ENCODE measurements around the gene ANKMY1.

ANKMY1 gene

DNA sequence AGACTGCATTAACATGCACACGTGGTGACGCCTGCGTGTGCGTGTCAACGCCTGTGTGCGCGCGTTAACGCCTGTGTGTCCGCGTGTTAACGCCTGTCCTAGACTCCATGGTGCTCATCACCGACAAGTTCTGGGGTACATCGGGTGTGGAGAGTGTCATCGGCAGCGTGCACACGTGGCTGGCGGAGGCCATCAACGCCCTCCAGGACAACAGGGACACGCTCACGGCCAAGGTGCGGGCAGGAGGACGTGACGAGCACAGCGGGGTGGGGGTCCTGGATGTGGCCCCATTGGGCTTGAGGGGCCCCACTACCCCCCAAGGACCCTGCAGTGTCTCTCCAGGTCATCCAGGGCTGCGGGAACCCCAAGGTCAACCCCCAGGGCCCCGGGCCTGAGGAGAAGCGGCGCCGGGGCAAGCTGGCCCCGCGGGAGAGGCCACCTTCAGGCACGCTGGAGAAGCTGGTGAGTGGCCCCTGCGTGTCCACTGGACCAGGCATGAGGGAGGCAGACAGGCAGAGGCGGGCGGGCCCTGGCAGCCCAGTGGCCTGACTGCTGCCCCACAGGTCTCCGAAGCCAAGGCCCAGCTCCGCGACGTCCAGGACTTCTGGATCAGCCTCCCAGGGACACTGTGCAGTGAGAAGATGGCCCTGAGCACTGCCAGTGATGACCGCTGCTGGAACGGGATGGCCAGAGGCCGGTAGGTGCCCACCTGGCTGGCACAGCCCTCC is 93.1 kb downstream of the ANKMY1 start:
- no peak overlapping the region for H3K9ac ChIP-seq (ENCODE audit: low read depth, low read length)
- no peak overlapping the region for H3K4me3 ChIP-seq (ENCODE audit: low read depth, low read length)
- H3K27me3 ChIP-seq (ENCODE audit: control insufficient read depth, insufficient read depth, low read length), result no peaks in the 10 kb centered on the region
- peaks cover 21% of the 10 kb centered on the region for H3K36me3 ChIP-seq (ENCODE audit: control insufficient read depth, insufficient read depth, low read length)
- no peaks in the 10 kb centered on the region for H3K9me3 ChIP-seq (ENCODE audit: control insufficient read depth, insufficient read depth, low read length)
- H3K4me1 ChIP-seq (ENCODE audit: control insufficient read depth, insufficient read depth, low read length), result no peaks in the 10 kb centered on the region

DNA sequence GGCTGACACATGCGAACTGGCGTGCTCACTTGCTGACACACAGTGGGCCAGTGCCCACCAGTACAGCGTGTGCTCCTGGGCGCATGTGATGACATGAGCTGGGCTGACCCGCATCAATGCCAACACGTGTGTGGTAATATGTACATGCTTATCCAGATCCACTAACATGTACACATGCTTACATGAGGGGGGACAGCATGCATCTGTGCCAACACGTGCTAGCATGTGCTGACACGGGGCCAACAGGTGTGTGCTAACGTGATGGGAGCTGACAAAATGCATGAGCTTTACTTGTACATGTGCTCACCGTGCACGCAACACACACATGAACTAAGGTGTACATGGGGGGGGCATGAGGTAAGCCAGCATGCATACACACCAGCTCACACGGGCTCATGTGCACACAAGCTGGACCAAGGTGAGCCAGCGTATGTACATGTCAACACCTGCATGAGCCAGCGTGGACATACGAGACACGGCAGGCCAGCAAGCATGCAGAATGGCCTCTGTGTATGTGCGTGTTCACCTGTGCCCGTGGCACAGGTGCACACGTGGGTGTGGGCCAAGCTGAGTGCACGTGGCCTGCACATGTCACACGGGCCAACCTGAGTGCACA is 93.8 kb downstream of the ANKMY1 start:
- peaks cover 21% of the 10 kb centered on the region for H3K36me3 ChIP-seq (ENCODE audit: control insufficient read depth, insufficient read depth, low read length)
- no peaks in the 10 kb centered on the region for H3K27me3 ChIP-seq (ENCODE audit: control insufficient read depth, insufficient read depth, low read length)
- no peak overlapping the region for H3K4me3 ChIP-seq (ENCODE audit: low read depth, low read length)
- H3K9ac ChIP-seq (ENCODE audit: low read depth, low read length), result no peak overlapping the region
- H3K9me3 ChIP-seq (ENCODE audit: control insufficient read depth, insufficient read depth, low read length), result no peaks in the 10 kb centered on the region
- no peaks in the 10 kb centered on the region for H3K4me1 ChIP-seq (ENCODE audit: control insufficient read depth, insufficient read depth, low read length)

DNA sequence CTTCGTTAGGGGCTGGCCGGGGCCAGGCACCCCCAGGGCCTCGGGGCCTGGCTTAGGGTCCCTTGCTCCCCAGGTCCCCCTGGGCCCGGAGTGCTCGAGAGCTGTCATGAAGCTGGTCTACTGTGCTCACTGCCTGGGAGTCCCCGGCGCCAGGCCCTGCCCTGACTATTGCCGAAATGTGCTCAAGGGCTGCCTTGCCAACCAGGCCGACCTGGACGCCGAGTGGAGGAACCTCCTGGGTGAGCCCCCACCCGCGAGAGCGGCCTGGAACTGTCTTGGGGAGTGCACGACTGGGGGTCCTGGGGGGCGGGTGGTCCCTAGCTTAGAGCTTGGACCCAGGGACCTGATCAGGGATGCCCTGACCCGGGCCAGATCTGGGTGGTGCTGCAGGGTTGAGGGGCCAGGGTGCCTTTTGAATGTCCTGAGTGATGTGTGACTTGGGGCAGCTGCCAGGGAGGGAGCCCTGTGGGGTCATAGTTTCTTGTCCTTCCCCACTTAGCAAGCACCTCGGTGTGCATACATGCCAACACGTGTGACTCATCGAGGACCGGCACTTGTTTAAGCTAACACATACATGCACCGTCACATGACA is 94.4 kb downstream of the ANKMY1 start:
- Histone ChIP-seq H3K36me3 (ENCODE audit: control insufficient read depth, insufficient read depth, low read length) (peaks cover 21% of the 10 kb centered on the region), H3K4me1 (ENCODE audit: control insufficient read depth, insufficient read depth, low read length) (no peaks in the 10 kb centered on the region), H3K27me3 (ENCODE audit: control insufficient read depth, insufficient read depth, low read length) (no peaks in the 10 kb centered on the region), H3K9ac (ENCODE audit: low read depth, low read length) (no peak overlapping the region), H3K9me3 (ENCODE audit: control insufficient read depth, insufficient read depth, low read length) (no peaks in the 10 kb centered on the region), H3K4me3 (ENCODE audit: low read depth, low read length) (no peak overlapping the region)

DNA sequence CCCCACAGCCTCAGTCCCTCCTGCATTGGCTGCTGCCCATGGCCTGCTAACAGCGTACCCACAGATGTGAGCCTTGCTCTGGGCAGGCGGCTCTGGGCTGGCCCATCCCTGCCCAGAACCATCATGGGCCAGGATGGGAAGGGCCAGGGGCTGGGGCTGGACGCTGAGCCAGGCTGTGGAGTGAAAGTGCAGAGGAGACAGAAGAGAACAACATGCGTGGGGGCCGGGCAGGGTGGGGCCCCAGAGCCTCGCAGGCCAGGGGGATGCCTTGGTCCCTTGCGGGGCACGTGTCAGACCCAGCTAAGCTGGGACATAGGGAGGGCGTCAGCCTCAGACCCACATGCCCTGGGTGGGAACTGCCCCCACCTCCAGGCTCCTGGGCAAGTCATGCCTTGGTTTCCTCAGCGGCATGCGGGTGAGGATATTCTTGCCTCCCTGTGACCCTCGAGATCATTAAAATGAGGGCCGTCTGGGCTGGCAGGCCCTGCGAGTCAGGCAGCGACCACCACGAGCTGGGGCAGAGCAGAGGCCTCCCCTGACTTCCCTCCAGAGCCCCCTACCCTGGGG is 95.0 kb downstream of the ANKMY1 start:
- peaks cover 21% of the 10 kb centered on the region for H3K36me3 ChIP-seq (ENCODE audit: control insufficient read depth, insufficient read depth, low read length)
- no peaks in the 10 kb centered on the region for H3K4me1 ChIP-seq (ENCODE audit: control insufficient read depth, insufficient read depth, low read length)
- no peak overlapping the region for H3K4me3 ChIP-seq (ENCODE audit: low read depth, low read length)
- no peak overlapping the region for H3K9ac ChIP-seq (ENCODE audit: low read depth, low read length)
- no peaks in the 10 kb centered on the region for H3K27me3 ChIP-seq (ENCODE audit: control insufficient read depth, insufficient read depth, low read length)
- H3K9me3 ChIP-seq (ENCODE audit: control insufficient read depth, insufficient read depth, low read length), result no peaks in the 10 kb centered on the region

DNA sequence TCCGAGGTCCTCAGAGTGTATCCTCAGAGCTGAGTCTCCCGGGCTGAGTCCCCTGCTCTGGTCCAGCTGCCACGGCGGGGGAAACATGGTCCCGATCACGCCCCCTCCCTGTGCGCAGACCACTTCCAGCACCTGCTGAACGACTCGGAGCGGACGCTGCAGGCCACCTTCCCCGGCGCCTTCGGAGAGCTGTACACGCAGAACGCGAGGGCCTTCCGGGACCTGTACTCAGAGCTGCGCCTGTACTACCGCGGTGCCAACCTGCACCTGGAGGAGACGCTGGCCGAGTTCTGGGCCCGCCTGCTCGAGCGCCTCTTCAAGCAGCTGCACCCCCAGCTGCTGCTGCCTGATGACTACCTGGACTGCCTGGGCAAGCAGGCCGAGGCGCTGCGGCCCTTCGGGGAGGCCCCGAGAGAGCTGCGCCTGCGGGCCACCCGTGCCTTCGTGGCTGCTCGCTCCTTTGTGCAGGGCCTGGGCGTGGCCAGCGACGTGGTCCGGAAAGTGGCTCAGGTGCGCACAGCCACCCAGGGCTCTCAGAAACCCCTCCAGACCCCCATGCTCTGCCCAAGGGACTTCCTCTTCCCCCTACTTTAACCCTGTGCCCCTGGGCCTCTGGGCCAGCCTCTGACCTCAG is 95.6 kb downstream of the ANKMY1 start:
- no peaks in the 10 kb centered on the region for H3K9me3 ChIP-seq (ENCODE audit: control insufficient read depth, insufficient read depth, low read length)
- H3K9ac ChIP-seq (ENCODE audit: low read depth, low read length), result no peak overlapping the region
- H3K36me3 ChIP-seq (ENCODE audit: control insufficient read depth, insufficient read depth, low read length), result peaks cover 20% of the 10 kb centered on the region
- H3K4me3 ChIP-seq (ENCODE audit: low read depth, low read length), result no peak overlapping the region
- no peaks in the 10 kb centered on the region for H3K27me3 ChIP-seq (ENCODE audit: control insufficient read depth, insufficient read depth, low read length)
- H3K4me1 ChIP-seq (ENCODE audit: control insufficient read depth, insufficient read depth, low read length), result no peaks in the 10 kb centered on the region

DNA sequence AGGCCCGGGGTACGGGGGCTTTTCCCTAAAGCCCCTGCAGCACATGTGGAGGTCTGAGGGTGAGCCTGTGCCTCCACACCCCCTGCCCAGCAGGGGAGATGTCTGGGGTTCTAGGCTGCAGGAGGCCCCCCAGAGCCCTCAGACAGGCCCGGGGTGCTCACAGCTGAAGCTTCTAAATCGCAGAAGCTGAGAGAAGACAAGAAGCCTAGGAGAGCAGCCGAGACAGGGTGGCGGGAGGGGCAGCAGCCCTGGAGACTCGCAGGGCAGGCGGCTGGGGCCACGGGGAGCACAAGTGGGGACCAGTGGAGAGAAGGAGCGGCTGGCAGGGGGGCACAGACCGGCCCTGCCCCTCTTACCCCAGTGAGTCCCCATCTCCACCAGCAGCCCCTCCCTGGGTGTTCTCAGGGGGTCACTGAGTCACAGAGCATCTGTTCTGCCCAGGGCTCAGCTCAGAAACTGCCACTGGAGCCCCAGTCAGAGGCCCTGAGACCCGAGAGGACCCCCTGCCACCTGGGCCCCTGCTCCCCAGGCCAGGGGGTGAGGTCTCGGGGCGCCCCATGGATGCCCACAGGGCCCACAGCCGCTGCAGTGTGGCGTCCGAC is 96.2 kb downstream of the ANKMY1 start:
- Histone ChIP-seq H3K27me3 (ENCODE audit: control insufficient read depth, insufficient read depth, low read length) (no peaks in the 10 kb centered on the region), H3K9me3 (ENCODE audit: control insufficient read depth, insufficient read depth, low read length) (no peaks in the 10 kb centered on the region), H3K4me1 (ENCODE audit: control insufficient read depth, insufficient read depth, low read length) (no peaks in the 10 kb centered on the region), H3K4me3 (ENCODE audit: low read depth, low read length) (no peak overlapping the region), H3K36me3 (ENCODE audit: control insufficient read depth, insufficient read depth, low read length) (peaks cover 16% of the 10 kb centered on the region), H3K9ac (ENCODE audit: low read depth, low read length) (no peak overlapping the region)

DNA sequence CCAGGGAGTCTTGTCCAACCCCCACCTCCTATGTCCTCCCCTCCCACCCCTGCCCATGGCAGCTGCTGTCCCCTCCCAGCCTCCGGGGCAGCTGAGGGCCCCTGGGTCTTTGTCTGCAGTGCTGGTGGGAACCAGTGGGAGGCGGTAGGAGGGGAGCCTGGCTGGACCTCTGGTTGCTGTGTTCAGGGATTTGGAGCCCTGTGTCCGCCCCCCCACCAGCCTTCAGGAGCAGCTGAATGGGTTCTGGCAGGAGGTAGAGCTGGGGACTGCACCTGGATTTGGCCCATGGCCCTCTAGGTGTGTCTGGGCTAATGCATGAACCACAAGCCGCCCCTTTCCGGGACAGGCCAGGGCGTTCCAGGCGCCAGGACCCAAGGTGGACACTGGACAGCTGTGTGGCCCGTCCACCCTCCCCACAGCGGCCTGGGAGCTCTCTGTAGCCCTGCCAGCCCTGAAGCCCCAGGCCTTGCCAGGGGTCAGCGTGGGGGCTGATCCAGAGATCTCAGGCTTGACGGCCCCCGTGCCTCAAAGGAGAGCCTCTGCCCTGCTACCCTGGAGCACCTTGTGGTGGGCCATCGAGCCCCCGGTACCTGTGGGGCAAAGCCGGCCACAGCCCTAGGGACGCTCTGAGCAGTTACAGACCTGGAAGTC is 96.9 kb downstream of the ANKMY1 start:
- H3K9me3 ChIP-seq (ENCODE audit: control insufficient read depth, insufficient read depth, low read length), result no peaks in the 10 kb centered on the region
- no peaks in the 10 kb centered on the region for H3K27me3 ChIP-seq (ENCODE audit: control insufficient read depth, insufficient read depth, low read length)
- H3K9ac ChIP-seq (ENCODE audit: low read depth, low read length), result no peak overlapping the region
- H3K4me1 ChIP-seq (ENCODE audit: control insufficient read depth, insufficient read depth, low read length), result no peaks in the 10 kb centered on the region
- no peak overlapping the region for H3K4me3 ChIP-seq (ENCODE audit: low read depth, low read length)
- peaks cover 15% of the 10 kb centered on the region for H3K36me3 ChIP-seq (ENCODE audit: control insufficient read depth, insufficient read depth, low read length)

DNA sequence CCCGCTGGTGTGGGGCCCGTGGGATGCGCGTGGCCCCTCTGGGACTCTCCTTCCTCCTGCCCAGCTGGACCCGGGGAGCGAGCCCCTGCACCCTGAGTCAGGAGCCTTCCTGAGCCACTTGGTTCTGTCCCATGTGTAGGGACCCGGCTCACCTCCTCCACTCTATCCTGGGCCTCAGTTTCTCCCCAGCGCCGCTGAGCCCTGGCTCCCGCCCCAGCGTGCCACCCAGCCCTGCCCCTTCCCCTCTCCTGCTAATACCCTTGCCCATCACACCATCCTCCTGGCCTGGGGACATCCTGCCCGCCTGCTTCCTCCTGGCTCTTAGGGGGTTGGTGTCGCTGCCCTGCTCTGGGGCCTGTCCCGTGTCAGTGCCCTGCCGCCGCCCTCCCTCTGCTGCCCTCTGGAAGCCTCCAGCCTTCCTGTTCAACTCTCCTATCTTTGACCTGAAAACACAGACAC is 97.5 kb downstream of the ANKMY1 start:
- H3K4me3 ChIP-seq (ENCODE audit: low read depth, low read length), result no peak overlapping the region
- no peaks in the 10 kb centered on the region for H3K4me1 ChIP-seq (ENCODE audit: control insufficient read depth, insufficient read depth, low read length)
- H3K27me3 ChIP-seq (ENCODE audit: control insufficient read depth, insufficient read depth, low read length), result no peaks in the 10 kb centered on the region
- no peaks in the 10 kb centered on the region for H3K9me3 ChIP-seq (ENCODE audit: control insufficient read depth, insufficient read depth, low read length)
- peaks cover 11% of the 10 kb centered on the region for H3K36me3 ChIP-seq (ENCODE audit: control insufficient read depth, insufficient read depth, low read length)
- no peak overlapping the region for H3K9ac ChIP-seq (ENCODE audit: low read depth, low read length)

DNA sequence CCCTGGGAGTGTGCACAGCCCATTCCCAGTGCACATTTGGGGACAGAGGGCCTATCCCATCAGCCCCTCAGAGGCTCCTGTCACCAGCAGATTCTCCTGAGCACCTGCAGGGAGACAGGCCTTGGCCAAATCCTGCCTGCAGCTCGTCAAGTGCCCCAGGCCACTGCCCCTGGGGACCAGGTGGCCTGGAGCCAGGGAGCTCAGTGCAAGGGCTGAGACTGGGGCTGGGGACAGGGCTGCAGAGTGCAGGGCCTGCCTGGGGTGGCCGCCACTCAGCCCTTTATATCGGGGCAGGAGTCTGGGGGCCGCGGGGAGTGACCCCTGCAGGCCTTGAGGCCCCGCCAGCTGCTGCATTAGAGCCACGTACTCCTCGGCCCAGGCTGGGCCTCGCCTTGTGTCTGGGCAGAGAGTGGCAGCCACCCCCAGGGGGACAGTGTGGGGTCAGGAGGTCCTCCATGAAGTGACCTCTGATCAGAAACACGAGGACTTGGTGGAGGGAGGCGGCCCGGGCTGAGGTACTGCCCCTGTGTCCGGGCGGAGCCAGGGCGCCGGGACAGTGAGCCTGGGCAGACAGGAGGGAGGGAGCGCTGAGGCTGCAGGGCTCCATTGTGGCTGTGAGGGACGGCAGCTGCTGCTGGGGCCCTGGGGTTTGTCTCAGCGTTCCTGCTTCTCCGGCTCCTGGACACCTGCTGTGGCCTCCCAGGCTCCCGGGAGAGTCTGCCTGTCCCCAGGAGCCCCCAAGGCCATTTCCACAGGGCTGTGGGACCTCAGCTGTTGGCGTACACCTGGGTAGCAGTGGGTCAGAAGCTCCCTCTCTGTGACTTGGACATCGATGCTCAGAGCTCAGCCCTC is 98.2 kb downstream of the ANKMY1 start:
- H3K4me1 ChIP-seq (ENCODE audit: control insufficient read depth, insufficient read depth, low read length), result peaks cover 3% of the 10 kb centered on the region
- no peak overlapping the region for H3K9ac ChIP-seq (ENCODE audit: low read depth, low read length)
- peaks cover 8% of the 10 kb centered on the region for H3K36me3 ChIP-seq (ENCODE audit: control insufficient read depth, insufficient read depth, low read length)
- H3K4me3 ChIP-seq (ENCODE audit: low read depth, low read length), result no peak overlapping the region
- H3K27me3 ChIP-seq (ENCODE audit: control insufficient read depth, insufficient read depth, low read length), result peaks cover 6% of the 10 kb centered on the region
- no peaks in the 10 kb centered on the region for H3K9me3 ChIP-seq (ENCODE audit: control insufficient read depth, insufficient read depth, low read length)

DNA sequence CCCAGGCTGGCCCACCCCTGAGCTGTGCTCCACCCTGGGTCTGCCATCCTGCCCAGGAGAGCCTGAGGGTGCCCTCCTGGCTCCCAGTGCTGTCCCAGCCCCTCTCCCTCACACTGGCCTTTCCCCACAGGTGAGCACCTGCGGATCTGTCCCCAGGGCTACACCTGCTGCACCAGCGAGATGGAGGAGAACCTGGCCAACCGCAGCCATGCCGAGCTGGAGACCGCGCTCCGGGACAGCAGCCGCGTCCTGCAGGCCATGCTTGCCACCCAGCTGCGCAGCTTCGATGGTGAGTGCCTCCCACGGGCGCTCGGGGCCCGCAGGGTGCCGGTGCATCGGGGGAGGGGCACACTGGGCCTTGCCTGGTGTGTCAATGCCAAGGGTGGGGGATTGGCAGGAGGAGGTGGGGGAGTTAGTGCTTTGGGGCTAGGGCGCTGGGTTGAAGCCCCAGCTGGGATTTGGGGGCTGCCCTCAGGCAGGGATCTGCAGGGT is 98.8 kb downstream of the ANKMY1 start:
- no peak overlapping the region for H3K9ac ChIP-seq (ENCODE audit: low read depth, low read length)
- no peaks in the 10 kb centered on the region for H3K9me3 ChIP-seq (ENCODE audit: control insufficient read depth, insufficient read depth, low read length)
- H3K36me3 ChIP-seq (ENCODE audit: control insufficient read depth, insufficient read depth, low read length), result peaks cover 2% of the 10 kb centered on the region
- peaks cover 5% of the 10 kb centered on the region for H3K4me1 ChIP-seq (ENCODE audit: control insufficient read depth, insufficient read depth, low read length)
- H3K27me3 ChIP-seq (ENCODE audit: control insufficient read depth, insufficient read depth, low read length), result peaks cover 13% of the 10 kb centered on the region
- no peak overlapping the region for H3K4me3 ChIP-seq (ENCODE audit: low read depth, low read length)
